CD4-positive, CD25-positive, alpha-beta regulatory T cell (primary cell): ENCODE results near the gene TLR3. TPM values are rescaled to one million over a fixed set of nuclear protein-coding genes. Genes with fewer than 3 reads are reported as not detected.

Source experiments
- ATAC-seq, 2 donors: fragments of 150-1000 bp; cut with Tn5 transposase; one replicate each; pipeline ENCODE4 v1.10.0; 2021; ENCODE audit warnings: low read depth in 2 of 2, moderate number of reproducible peaks in 2 of 2, moderate library complexity in 1 of 2
- DNase-seq, 3 donors: peaks; one replicate each; pipeline versions ENCODE4 v3.0.0 to v3.0.0-alpha.2; 2012 to 2022; ENCODE audit warnings: mixed read lengths in 1 of 3
- H3K27ac ChIP-seq: one replicate; pipeline ENCODE4 v1.7.0; 2013; ENCODE audit warnings: mild to moderate bottlenecking, low read length; ENCODE audit not compliant: insufficient read depth, poor library complexity, severe bottlenecking
- H3K27me3 ChIP-seq: one replicate; pipeline ENCODE4 v1.7.0; 2013; ENCODE audit warnings: low read length; ENCODE audit not compliant: control insufficient read depth, insufficient read depth
- H3K36me3 ChIP-seq: one replicate; pipeline ENCODE4 v1.7.0; 2013; ENCODE audit warnings: mild to moderate bottlenecking, low read length, moderate library complexity; ENCODE audit not compliant: control insufficient read depth, insufficient read depth
- H3K4me1 ChIP-seq: 2 replicates; pipeline ENCODE4 v1.7.0; 2013; ENCODE audit warnings: mild to moderate bottlenecking, low read length; ENCODE audit not compliant: insufficient read depth, control insufficient read depth, poor library complexity, severe bottlenecking
- H3K4me3 ChIP-seq: one replicate; pipeline ENCODE4 v1.7.0; 2013; ENCODE audit warnings: low read depth, mild to moderate bottlenecking, low read length, moderate library complexity
- H3K9me3 ChIP-seq, 2 experiments: 1 replicate in 1 of 2; 2 replicates in 1 of 2; pipeline ENCODE4 v1.7.0; 2013; ENCODE audit warnings: low read length in 2 of 2, mild to moderate bottlenecking in 1 of 2, moderate library complexity in 1 of 2; ENCODE audit not compliant: control insufficient read depth in 2 of 2
- H3K27ac Mint-ChIP-seq, 3 donors: one replicate each; pipeline ENCODE4 v1.8.0; 2020 to 2022; ENCODE audit warnings: mild to moderate bottlenecking in 3 of 3, mixed read lengths in 3 of 3, moderate library complexity in 2 of 3
- H3K27me3 Mint-ChIP-seq: one replicate; pipeline ENCODE4 v1.8.0; 2022; ENCODE audit warnings: mild to moderate bottlenecking, mixed read lengths
- H3K36me3 Mint-ChIP-seq: one replicate; pipeline ENCODE4 v1.8.0; 2020; ENCODE audit warnings: mixed read lengths
- H3K4me1 Mint-ChIP-seq, 4 donors: one replicate each; pipeline ENCODE4 v1.8.0; 2020 to 2022; ENCODE audit warnings: mixed read lengths in 4 of 4, mild to moderate bottlenecking in 1 of 4
- H3K4me3 Mint-ChIP-seq, 4 donors: one replicate each; pipeline ENCODE4 v1.8.0; 2020 to 2022; ENCODE audit warnings: mild to moderate bottlenecking in 4 of 4, mixed read lengths in 4 of 4, moderate library complexity in 3 of 4
- H3K9me3 Mint-ChIP-seq, 7 donors: one replicate each; pipeline ENCODE4 v1.8.0; 2020 to 2022; ENCODE audit warnings: mixed read lengths in 7 of 7, mild to moderate bottlenecking in 3 of 7, moderate library complexity in 2 of 7
- polyA plus RNA-seq, 4 donors: library from polyadenylated mRNA; unstranded; fragments of 300-500 nt; fragmentation: Illumina TruSeq; gene quantifications; one replicate each; pipeline ENCODE4 v1.2.3, GENCODE V29; 2021
- total RNA-seq: library from RNA; stranded (reverse); gene quantifications from one replicate; pipeline ENCODE4 v1.2.3, GENCODE V29; 2022

The TLR3 gene
- total and polyA plus RNA-seq, 5 donors from 2014 or later = 0.20 to 2.5 (median 0.53) TPM

DNA sequence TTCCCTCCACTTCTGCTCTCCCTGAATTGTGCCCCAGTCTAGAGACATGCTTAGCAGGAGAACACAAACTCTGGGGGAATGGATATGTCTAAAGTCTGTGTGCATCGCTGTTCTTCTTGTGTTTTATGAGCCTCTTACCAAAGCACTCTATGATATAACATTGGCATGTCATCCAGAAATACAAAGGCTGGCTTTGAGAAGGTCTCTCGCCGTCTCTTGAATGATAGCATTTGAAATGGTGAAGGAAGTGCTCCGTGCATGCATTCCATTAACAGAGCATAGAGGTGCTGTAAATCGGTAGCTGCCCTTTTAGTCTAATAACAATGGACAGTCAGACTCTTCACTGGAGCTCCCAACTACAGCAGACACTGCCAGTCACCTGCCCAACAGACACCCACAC lies 28.4 kb downstream of the TLR3 start:
- Mint-ChIP-seq H3K4me3 (no peak overlapping the region), H3K36me3 (no peaks in the 10 kb centered on the region), H3K27me3 (peaks cover 21% of the 10 kb centered on the region), H3K9me3 (peaks cover 0 to 1% (median 0%) of the 10 kb centered on the region in 7 donors), H3K4me1 (no peaks in the 10 kb centered on the region), H3K27ac (no peak overlapping the region)
- no peaks in the 10 kb centered on the region for H3K27me3 ChIP-seq
- H3K9me3 ChIP-seq = no peaks in the 10 kb centered on the region
- no peak for DNase-seq
- H3K36me3 ChIP-seq = no peaks in the 10 kb centered on the region
- no peak overlapping the region for H3K27ac ChIP-seq
- no peak overlapping the region for H3K4me3 ChIP-seq
- no peaks in the 10 kb centered on the region for H3K4me1 ChIP-seq
- ATAC-seq = no peak

DNA sequence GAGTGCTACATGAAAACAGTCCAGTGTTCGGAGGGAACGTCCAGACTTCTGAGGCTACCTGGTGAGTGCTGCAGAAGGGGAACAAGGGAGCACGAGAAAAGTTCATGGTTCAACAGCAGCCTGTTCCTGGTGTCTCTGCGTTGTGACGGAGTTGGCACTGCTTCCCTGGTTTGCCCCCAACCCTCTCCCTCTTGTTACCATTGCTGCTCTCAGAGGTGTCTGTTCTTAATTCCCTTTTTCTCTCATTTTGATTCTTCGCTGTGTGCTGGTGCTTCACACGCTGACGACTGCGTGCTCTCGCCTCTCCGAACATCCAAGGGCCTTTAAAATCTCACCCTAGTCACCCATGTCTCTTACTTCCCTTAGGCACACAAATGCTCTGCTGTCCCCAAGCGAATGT lies 34.0 kb downstream of the TLR3 start:
- Mint-ChIP-seq H3K27me3 (peaks cover 56% of the 10 kb centered on the region), H3K4me3 (no peak overlapping the region), H3K4me1 (peaks cover 0 to 11% (median 8%) of the 10 kb centered on the region in 4 donors), H3K36me3 (no peaks in the 10 kb centered on the region), H3K9me3 (no peaks in the 10 kb centered on the region), H3K27ac (no peak overlapping the region)
- H3K9me3 ChIP-seq = no peaks in the 10 kb centered on the region
- no peaks in the 10 kb centered on the region for H3K36me3 ChIP-seq
- ATAC-seq (no peak), DNase-seq (no peak)
- H3K27ac ChIP-seq = no peak overlapping the region
- H3K4me1 ChIP-seq = peaks cover 11% of the 10 kb centered on the region
- peaks cover 19% of the 10 kb centered on the region for H3K27me3 ChIP-seq
- H3K4me3 ChIP-seq = no peak overlapping the region

DNA sequence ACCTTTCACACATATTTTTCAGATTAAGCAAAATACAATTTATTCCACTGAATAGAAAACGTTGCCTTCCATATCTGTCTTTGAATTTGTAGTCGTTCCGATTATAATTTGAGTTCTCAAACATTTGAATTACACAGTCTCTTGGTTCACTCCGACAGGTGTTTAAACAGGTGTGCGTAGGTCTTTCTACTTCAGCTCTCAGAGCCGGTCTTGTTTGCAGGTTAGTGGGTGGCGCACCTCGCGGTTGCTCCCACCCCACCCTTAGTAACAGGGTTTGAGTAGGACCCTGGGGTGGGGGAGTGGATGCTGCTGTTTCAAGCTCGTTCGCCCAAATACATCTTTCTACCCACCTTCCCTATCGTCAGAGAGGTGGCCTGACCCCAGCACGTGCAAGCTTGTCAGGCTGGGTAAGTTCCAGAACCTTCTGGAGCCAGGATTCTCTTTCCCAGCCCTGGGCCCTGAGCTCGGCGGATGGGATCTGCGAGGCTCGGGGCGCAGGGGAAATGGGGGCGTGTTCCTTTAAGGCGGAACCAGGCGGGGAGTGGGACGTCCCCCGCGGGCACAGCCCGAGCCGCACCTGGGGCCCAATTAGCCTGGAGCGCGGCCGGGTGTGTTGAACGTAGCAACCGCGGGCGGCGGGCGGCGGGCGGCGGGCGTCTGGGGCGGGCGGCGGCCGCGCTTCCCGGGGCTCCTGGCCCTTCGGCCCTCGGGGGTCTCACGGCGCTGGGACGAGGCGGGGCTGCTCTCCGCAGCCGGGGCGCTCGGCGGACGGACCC lies 35.3 kb downstream of the TLR3 start, which contains the start of gene FAM149A:
TSS of gene FAM149A (plus strand) at position 591 of the 776 bp plus-strand sequence.
- H3K4me3 Mint-ChIP-seq = peak within 1 kb of the TSS; percentile 57 to 94 (median 82)
- Histone ChIP-seq H3K9me3 (no peaks in the 10 kb centered on the region), H3K4me3 (no peak within 1 kb of the TSS), H3K27ac (no peak within 1 kb of the TSS), H3K4me1 (peaks cover 11% of the 10 kb centered on the region), H3K36me3 (no peaks in the 10 kb centered on the region), H3K27me3 (peaks cover 19% of the 10 kb centered on the region)
- H3K27me3 Mint-ChIP-seq = peaks cover 70% of the 10 kb centered on the region
- peak within 1 kb of the TSS in 1 of 3 donors; percentile 17 for H3K27ac Mint-ChIP-seq
- H3K36me3 Mint-ChIP-seq = no peaks in the 10 kb centered on the region
- peaks cover 0 to 11% (median 8%) of the 10 kb centered on the region in 4 donors for H3K4me1 Mint-ChIP-seq
- ATAC-seq (peak; percentile 81 to 85), DNase-seq (peak; percentile 11 to 48 (median 16))
- H3K9me3 Mint-ChIP-seq = no peaks in the 10 kb centered on the region

DNA sequence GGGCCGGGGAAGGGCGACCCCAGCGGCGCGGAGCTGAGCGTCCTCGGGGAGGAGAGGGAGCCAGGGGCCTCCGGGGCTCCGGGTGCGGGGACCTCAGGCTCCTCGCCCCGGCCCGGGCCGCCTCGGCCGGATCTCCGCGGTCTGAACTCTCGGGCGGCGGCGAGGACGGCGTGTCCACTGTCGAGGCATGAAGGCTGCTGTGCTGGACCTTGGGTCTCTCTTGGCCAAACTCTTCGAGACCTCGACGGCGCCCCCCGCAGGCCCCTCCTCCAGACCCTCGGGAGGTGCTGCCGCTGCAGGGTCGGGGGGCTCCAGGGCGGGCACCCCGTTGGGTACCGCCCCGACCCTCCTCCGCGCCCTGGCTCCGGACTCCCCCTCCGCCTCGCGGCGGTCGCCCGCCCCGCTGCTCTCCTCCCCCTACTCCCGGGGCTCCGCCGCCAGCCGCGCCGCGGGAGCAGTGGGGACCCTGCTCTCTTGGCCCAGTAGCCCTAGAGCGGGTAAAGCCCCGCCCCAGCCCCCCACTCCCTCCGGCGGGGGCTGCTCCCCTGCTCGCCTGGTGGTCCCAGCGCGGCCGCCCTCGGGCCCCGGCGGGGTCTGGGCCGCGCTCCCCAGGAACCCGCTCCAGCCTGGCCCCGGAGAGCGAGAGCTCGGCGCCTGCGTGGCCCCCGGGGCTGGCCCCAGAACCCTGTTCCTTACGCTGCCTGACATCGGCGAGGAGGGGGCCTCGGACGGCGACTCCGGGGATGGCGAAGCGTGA lies 36.1 kb downstream of the TLR3 start:
- Histone ChIP-seq H3K4me1 (peaks cover 11% of the 10 kb centered on the region), H3K27ac (no peak overlapping the region), H3K36me3 (no peaks in the 10 kb centered on the region), H3K9me3 (no peaks in the 10 kb centered on the region), H3K27me3 (peaks cover 19% of the 10 kb centered on the region), H3K4me3 (no peak overlapping the region)
- Mint-ChIP-seq H3K36me3 (no peaks in the 10 kb centered on the region), H3K27ac (no peak overlapping the region), H3K4me3 (peak overlapping the region; percentile 57 to 94 (median 82)), H3K4me1 (peaks cover 0 to 11% (median 8%) of the 10 kb centered on the region in 4 donors), H3K27me3 (peaks cover 63% of the 10 kb centered on the region), H3K9me3 (no peaks in the 10 kb centered on the region)
- ATAC-seq (peak; percentile 15 to 17), DNase-seq (no peak)

DNA sequence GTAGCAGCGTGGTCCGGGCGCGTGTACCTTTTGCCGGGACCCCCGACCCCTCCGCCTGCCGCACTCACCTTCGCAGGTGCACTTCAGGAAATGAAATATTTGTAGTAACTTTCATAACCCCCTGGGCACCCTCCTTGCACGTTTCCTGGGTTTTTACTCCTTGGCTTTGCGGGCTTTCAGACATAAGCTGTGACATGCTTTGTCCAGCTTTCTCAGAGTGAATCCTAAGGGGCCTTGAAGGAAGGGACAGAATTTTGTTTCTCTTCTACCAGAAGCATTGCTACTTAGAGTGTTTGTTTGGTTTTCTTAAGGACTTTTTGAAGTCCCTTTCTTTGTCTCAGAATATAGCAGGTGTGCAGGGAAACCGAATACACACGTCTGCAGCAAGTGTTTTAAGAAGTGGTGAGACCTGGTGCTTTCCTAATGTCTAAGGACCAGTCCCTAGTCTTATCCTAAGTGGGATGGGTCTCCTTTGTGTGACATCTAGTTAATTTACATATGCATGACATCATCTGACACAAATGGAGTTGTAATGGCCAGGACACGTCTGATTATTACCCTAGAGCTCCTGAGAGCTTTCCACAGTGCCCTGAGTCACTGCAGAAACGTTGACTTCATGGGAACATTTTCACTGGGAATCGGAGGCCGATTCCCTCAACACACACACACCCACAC lies 36.8 kb downstream of the TLR3 start:
- peak overlapping the region; percentile 40 for H3K4me3 ChIP-seq
- Mint-ChIP-seq H3K9me3 (no peaks in the 10 kb centered on the region), H3K27ac (no peak overlapping the region), H3K27me3 (peaks cover 57% of the 10 kb centered on the region), H3K36me3 (no peaks in the 10 kb centered on the region), H3K4me1 (peaks cover 0 to 11% (median 8%) of the 10 kb centered on the region in 4 donors), H3K4me3 (peak overlapping the region; percentile 57 to 94 (median 82))
- peaks cover 19% of the 10 kb centered on the region for H3K27me3 ChIP-seq
- no peaks in the 10 kb centered on the region for H3K9me3 ChIP-seq
- DNase-seq (peak in 1 of 3 donors; percentile 3), ATAC-seq (no peak)
- H3K27ac ChIP-seq = no peak overlapping the region
- peaks cover 11% of the 10 kb centered on the region for H3K4me1 ChIP-seq
- no peaks in the 10 kb centered on the region for H3K36me3 ChIP-seq

DNA sequence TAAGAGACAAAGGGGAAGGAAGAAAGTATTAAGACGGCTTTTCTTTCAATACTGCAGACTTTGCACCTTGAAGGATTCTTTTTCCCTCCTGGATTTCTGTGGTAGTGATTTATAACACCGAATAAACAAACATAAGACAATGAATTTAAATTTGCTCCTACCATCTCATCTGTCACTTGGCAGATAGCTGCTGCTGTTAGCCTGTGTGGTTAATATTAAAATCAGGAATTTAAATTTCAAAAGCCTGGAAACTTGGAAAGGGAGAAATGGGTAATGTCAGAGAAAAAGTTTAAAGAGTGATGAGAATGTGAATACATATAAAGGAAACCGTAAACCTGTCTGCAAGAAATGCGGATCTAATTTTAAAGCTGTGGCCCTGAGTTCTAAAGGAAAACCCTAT lies 39.0 kb downstream of the TLR3 start:
- Mint-ChIP-seq H3K4me3 (no peak overlapping the region), H3K36me3 (no peaks in the 10 kb centered on the region), H3K9me3 (no peaks in the 10 kb centered on the region), H3K4me1 (peaks cover 0 to 11% (median 8%) of the 10 kb centered on the region in 4 donors), H3K27ac (no peak overlapping the region), H3K27me3 (peaks cover 53% of the 10 kb centered on the region)
- H3K4me3 ChIP-seq = no peak overlapping the region
- no peak overlapping the region for H3K27ac ChIP-seq
- H3K27me3 ChIP-seq = peaks cover 19% of the 10 kb centered on the region
- DNase-seq = no peak
- ATAC-seq = no peak
- peaks cover 11% of the 10 kb centered on the region for H3K4me1 ChIP-seq
- no peaks in the 10 kb centered on the region for H3K36me3 ChIP-seq
- no peaks in the 10 kb centered on the region for H3K9me3 ChIP-seq

DNA sequence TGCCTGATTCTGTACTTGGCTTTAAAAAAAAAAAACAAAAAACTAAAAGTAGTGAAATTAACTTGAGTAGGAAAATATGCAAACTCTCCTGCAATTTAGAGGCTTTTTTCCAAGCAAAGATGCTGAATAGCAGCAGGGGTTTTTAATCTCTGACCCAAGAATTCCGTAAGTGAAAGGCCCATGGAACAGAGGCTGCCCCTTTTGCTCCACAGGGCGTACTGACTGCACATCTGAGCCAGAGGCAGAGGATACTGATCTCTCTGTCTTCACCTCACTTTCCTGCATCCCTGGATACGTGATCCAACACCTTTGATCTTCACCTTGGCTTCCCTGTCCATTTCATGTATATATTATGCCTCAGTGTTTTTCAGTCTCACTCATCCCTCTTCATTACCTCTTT lies 39.4 kb downstream of the TLR3 start:
- peaks cover 15% of the 10 kb centered on the region for H3K27me3 ChIP-seq
- ATAC-seq = no peak
- H3K9me3 ChIP-seq = no peaks in the 10 kb centered on the region
- no peak for DNase-seq
- Mint-ChIP-seq H3K4me1 (peaks cover 0 to 11% (median 8%) of the 10 kb centered on the region in 4 donors), H3K36me3 (no peaks in the 10 kb centered on the region), H3K27me3 (peaks cover 48% of the 10 kb centered on the region), H3K27ac (no peak overlapping the region), H3K4me3 (no peak overlapping the region), H3K9me3 (no peaks in the 10 kb centered on the region)
- H3K4me1 ChIP-seq = peaks cover 11% of the 10 kb centered on the region
- H3K36me3 ChIP-seq = no peaks in the 10 kb centered on the region
- H3K27ac ChIP-seq = no peak overlapping the region
- H3K4me3 ChIP-seq = no peak overlapping the region
